Ammon's horn (tissue), 1 donor: ENCODE data around the gene PCDHGA3.
"Not testable (repeated sequence)": the region's sequence is repeated elsewhere in the genome, so short reads cannot be mapped to it uniquely, and the experiment has no call there.

Source experiments
- DNase-seq: peaks from one replicate; pipeline ENCODE4 v3.0.0-alpha.2; 2016; ENCODE audit warnings: low spot score

Gene PCDHGA3

DNA sequence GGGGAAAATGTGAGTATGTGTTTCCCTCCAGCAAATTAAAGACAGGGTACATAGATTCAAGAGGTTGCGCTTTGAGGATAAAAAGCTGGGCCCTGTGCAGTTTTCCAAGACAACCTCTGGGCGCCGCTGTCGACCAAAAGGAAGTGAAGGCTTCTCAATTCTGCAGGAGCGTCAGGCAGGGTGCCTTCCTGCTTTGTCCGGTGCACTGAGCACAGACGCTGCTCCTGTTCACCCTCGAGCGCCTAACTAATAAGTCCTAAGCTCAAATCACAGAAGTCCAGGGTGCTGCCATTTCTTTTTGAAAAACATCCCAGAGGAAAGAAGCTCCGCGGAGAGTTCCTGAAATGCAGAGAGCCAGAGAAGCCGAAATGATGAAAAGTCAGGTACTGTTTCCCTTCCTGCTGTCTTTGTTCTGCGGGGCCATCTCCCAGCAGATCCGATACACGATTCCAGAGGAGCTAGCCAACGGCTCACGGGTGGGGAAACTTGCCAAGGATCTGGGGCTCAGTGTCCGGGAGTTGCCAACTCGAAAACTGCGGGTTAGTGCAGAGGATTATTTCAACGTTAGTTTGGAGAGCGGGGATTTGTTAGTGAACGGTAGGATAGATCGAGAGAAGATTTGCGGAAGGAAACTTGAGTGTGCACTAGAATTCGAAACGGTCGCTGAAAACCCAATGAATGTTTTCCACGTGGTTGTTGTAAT is 6.4 kb downstream of the PCDHGA3 start, which contains the start of gene PCDHGB1:
PCDHGB1 (plus strand) TSS at position 183 of the 703 bp plus-strand sequence; CDS start at position 345, 162 bp downstream.
- peak; percentile 44 for DNase-seq

DNA sequence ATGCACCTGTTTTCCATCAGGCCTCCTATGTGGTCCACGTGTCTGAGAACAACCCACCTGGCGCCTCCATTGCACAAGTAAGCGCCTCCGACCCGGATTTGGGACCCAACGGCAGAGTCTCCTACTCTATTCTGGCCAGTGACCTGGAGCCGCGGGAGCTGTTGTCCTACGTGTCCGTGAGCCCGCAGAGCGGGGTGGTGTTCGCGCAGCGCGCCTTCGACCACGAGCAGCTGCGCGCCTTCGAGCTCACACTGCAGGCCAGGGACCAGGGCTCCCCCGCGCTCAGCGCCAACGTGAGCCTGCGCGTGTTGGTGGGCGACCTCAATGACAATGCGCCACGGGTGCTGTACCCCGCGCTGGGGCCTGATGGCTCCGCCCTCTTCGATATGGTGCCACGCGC is 8.0 kb downstream of the PCDHGA3 start:
- no peak for DNase-seq

DNA sequence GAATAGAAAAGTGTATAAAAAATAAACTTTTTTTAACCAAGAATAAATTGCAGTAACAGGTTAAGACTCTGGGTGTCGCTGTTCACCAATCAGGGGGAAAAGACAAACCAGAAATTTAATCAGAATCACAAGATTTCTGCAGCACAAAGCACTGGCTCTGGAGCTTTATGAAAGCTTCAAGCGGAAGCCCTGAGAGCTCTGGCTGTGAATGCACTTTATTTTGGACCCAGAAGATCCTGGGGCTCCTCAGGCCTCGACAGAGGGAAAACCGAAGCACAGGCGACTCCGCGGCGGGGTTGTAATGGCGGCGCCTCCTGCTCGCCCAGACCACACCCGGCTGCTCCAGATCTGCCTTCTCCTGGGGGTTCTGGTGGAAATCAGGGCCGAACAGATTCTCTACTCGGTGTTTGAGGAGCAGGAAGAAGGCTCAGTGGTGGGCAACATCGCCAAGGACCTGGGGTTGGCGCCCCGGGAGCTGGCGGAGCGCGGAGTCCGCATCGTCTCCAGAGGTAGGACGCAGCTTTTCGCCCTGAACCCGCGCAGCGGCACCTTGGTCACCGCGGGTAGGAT is 11.4 kb downstream of the PCDHGA3 start, which contains the start of gene PCDHGA4:
PCDHGA4 (plus strand) TSS at position 122 of the 570 bp plus-strand sequence; CDS start at position 209, 87 bp downstream.
- no peak for DNase-seq

DNA sequence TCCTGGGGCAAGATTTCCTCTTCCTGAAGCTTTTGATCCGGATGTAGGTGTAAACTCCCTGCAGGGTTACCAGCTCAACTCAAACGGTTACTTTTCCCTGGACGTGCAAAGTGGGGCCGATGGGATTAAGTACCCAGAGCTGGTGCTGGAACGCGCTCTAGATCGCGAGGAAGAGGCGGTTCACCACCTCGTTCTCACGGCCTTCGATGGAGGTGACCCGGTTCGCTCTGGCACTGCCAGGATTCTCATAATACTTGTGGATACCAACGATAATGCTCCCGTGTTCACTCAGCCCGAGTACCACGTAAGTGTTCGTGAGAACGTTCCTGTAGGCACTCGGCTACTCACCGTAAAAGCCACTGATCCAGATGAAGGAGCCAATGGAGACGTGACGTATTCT is 12.0 kb downstream of the PCDHGA3 start:
- no peak for DNase-seq

DNA sequence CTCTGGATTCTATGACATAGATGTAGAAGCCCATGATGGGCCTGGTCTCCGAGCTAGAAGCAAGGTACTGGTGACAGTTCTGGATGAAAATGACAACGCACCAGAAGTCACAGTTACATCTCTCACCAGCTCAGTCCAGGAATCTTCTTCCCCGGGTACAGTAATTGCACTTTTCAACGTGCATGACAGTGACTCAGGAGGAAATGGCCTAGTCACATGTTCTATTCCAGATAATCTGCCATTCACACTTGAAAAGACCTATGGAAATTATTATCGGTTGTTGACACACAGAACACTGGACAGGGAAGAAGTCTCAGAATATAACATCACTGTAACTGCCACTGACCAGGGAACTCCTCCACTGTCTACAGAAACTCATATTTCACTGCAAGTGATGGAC is 12.5 kb downstream of the PCDHGA3 start:
- DNase-seq: no peak

DNA sequence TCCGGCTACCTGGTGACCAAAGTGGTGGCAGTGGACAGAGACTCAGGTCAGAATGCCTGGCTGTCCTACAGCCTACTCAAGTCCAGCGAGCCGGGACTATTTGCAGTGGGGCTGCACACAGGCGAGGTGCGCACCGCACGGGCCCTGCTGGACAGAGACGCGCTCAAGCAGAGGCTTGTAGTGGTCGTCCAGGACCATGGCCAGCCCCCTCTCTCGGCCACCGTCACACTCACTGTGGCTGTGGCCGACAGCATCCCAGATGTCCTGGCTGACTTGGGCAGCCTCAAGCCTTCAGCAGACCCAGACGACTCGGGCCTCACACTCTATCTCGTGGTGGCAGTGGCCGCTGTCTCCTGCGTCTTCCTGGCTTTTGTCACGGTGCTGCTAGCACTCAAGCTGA is 13.3 kb downstream of the PCDHGA3 start:
- DNase-seq: no peak

DNA sequence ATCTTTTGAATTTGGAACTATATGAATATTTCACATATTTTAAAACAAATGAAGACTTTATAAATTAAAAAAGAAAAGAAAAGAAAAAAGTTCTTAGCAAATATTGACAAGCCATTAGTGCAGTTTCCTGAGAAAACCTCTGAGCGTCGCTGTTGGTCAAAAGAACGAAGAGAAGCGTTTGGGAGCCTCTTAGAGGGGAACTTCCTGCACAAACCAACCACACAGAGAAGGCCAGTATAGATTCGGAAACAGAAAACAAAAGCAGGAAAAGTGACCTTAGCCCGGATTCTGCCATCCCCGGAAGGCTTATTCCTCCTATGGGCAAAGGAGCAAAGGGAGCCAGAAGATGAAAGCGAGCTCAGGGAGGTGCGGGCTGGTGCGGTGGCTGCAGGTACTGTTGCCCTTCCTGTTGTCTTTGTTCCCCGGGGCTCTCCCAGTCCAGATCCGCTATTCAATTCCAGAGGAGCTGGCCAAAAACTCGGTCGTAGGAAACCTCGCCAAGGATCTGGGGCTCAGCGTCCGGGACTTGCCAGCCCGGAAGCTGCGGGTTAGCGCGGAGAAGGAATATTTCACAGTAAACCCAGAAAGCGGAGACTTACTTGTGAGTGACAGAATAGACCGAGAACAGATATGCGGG is 16.3 kb downstream of the PCDHGA3 start, which contains the start of gene PCDHGB2:
PCDHGB2 (plus strand) TSS at position 205 of the 637 bp plus-strand sequence; CDS start at position 347, 142 bp downstream.
- peak; percentile 30 for DNase-seq

DNA sequence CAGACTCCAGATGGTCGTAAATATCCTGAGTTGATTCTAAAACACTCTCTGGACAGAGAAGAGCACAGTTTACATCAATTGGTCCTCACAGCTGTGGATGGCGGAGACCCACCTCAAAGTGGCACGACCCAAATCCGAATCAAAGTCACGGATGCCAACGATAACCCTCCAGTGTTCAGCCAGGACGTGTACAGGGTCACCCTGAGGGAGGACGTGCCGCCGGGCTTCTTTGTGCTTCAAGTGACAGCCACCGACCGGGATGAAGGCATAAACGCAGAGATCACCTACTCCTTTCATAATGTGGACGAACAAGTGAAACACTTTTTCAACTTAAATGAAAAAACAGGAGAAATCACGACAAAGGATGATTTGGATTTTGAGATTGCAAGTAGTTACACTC is 17.1 kb downstream of the PCDHGA3 start:
- no peak for DNase-seq

DNA sequence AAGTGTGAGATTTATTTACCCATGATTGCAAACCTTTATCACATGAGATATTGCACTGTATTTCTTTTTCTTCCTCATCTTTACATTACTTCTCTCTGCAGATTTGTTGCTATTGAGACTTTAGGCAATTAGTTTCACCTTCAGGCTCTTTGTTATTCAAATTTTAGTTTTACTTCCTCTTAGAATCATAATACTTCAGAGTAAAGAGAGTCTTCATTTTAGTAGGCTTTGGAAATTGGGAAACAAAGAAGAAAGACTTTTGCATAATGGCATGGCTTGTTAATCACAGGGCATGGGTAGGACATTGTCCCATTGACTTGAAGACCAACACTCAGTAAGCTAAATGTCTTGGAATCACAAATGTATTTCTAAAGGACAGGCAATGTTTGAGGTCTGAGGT is 19.1 kb downstream of the PCDHGA3 start:
- no peak for DNase-seq

DNA sequence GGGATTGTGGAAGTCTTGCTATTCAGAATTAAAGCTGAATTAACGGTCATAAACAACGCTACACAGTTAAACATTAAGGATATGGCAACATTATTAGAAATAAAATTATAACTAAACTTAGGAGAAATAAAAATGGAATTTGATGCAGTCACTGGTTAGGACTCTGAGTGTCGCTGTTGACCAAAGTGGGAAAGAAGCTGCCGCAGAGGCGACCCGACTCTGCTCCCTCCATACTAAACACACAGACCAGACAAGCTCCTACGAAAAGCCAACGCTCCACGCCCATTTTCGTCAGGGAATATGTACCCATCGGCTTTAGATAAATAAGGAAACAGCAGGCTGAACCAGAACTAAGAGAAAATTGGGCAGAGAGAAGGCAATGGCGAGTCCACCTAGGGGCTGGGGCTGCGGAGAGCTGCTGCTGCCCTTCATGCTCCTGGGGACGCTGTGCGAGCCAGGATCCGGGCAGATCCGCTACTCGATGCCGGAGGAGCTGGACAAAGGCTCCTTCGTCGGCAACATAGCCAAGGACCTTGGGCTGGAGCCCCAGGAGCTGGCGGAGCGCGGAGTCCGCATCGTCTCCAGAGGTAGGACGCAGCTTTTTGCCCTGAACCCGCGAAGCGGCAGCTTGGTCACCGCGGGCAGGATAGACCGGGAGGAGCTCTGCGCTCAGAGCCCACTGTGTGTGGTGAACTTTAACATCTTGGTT is 20.5 kb downstream of the PCDHGA3 start, which contains the start of gene PCDHGA5:
PCDHGA5 (plus strand) TSS at position 211 of the 709 bp plus-strand sequence; CDS start at position 380, 169 bp downstream.
- DNase-seq: no peak

DNA sequence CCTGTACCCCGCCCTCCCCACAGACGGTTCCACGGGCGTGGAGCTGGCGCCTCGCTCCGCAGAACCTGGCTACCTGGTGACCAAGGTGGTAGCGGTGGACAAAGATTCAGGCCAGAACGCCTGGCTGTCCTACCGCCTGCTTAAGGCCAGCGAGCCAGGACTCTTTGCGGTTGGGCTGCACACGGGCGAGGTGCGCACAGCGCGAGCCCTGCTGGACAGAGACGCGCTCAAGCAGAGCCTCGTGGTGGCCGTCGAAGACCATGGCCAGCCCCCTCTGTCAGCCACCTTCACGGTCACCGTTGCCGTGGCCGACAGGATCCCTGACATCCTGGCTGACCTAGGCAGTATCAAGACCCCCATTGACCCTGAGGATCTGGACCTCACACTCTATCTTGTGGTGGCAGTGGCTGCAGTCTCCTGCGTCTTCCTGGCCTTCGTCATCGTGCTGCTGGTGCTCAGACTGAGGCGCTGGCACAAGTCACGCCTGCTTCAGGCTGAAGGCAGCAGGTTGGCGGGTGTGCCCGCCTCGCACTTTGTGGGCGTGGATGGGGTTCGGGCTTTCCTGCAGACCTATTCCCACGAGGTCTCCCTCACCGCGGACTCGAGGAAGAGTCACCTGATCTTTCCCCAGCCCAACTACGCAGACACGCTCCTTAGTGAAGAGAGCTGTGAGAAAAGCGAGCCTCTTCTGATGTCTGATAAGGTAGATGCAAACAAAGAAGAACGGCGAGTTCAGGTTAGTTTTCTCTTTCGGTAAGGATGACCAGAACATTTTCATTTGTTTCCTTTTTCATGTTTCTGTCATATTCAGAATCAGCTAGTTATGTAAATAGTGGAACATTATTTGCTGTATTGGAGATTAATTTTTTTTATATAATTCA is 22.6 kb downstream of the PCDHGA3 start:
- DNase-seq: no peak

DNA sequence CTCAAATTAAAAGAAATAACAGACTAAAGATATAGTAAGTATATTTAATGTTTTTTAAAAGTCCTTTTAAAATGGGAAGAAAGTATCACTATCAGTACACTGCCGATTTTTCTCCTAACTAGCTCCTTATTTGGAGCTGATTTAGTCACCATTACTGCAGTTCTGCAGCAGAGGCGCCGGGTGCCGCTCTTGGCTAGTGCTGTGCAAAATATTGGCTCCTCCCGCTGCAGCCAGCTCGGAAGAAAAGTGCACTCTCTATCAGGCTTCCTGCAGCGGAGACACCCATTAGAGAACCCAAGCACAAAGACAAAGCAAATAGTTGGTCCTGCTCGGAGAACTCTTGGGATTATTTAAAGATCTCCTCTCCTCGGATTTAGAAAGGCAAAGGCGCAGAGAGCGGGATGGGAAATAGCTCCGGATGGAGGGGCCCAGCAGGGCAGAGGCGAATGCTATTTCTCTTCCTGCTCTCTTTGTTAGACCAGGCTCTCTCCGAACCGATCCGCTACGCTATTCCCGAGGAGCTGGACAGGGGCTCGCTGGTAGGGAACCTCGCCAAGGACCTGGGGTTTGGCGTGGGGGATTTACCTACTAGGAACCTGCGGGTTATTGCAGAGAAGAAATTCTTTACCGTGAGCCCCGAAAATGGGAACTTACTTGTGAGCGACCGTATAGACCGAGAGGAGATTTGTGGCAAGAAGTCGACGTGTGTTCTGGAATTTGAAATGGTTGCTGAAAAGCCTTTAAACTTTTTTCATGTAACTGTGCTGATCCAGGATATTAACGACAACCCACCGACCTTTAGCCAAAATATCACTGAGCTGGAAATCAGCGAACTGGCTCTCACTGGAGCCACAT is 26.6 kb downstream of the PCDHGA3 start, which contains the start of gene PCDHGB3:
PCDHGB3 (plus strand) TSS at position 249 of the 855 bp plus-strand sequence; CDS start at position 402, 153 bp downstream.
- peak; percentile 16 for DNase-seq

DNA sequence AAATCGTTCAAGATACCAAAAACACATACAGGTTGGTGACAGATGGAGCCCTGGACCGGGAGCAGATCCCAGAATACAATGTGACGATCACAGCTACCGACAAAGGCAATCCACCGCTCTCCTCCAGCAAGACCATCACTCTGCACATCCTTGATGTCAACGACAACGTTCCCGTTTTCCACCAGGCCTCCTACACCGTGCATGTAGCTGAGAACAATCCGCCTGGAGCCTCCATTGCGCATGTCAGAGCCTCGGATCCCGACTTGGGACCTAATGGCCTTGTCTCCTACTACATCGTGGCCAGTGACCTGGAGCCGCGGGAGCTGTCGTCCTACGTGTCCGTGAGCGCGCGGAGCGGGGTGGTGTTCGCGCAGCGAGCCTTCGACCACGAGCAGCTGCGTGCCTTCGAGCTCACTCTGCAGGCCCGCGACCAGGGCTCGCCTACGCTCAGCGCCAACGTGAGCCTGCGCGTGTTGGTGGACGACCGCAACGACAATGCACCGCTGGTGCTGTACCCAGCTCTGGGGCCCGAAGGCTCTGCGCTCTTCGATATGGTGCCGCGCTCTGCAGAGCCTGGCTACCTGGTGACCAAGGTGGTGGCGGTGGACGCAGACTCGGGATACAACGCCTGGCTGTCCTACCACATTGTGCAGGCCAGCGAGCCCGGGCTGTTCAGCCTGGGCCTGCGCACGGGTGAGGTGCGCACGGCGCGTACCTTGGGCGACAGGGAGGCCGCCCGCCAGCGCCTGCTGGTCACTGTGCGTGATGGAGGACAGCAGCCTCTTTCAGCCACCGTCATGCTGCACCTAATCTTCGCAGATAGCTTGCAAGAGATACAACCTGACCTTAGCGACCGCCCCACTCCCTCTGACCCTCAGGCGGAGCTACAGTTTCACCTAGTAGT is 28.2 kb downstream of the PCDHGA3 start:
- DNase-seq: no peak

DNA sequence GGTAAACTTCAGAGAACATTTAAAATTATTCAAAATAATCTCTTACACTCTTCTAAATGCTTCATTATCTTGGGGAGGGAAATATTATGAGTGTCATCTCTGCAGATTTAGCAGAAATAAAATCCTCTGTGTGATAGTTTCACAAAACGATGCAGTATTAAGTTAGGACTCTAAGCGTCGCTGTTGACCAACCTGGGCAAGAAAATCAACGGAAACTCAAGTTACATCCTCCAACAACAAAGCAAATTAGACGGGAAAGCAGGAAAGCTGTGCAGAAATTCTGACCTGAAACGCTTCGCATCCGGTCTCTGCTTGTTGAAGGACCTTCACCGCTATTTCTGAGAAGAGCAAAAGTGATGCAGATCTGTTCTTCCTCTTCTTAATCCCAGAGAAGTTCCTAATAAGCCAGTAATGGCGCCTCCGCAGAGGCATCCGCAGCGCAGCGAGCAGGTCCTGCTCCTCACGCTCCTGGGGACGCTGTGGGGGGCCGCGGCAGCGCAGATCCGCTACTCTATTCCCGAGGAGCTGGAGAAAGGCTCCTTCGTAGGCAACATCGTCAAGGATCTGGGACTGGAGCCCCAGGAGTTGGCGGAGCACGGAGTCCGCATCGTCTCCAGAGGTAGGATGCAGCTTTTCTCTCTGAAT is 30.2 kb downstream of the PCDHGA3 start, which contains the start of gene PCDHGA6:
PCDHGA6 (plus strand) TSS at position 219 of the 645 bp plus-strand sequence; CDS start at position 412, 193 bp downstream.
- DNase-seq: no peak

DNA sequence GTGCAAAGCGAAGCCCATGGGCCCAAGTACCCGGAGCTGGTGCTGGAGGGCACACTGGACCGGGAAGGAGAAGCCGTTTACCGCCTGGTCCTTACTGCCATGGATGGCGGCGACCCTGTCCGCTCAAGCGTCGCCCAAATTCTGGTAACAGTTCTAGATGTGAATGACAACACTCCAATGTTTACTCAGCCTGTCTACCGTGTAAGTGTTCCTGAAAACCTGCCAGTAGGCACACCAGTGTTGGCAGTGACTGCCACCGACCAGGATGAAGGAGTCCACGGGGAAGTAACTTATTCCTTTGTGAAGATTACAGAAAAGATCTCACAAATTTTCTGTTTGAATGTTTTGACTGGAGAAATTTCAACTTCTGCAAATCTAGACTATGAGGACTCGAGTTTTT is 31.0 kb downstream of the PCDHGA3 start:
- no peak for DNase-seq

DNA sequence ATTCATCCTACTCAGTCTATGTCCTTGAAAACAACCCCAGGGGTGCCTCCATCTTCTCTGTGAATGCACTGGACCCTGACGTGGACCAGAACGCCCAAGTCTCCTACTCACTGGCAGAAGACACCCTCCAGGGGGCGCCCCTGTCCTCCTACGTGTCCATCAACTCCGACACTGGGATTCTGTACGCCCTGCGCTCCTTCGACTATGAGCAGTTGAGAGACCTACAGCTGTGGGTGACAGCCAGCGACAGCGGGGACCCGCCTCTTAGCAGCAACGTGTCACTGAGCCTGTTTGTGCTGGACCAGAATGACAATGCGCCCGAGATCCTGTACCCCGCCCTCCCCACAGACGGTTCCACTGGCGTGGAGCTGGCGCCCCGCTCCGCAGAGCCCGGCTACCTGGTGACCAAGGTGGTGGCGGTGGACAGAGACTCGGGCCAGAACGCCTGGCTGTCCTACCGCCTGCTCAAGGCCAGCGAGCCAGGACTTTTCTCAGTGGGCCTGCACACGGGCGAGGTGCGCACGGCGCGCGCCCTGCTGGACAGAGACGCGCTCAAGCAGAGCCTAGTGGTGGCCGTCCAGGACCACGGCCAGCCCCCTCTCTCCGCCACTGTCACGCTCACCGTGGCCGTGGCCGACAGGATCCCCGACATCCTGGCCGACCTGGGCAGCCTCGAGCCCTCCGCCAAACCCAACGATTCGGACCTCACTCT is 32.0 kb downstream of the PCDHGA3 start:
- DNase-seq: not testable (repeated sequence)

DNA sequence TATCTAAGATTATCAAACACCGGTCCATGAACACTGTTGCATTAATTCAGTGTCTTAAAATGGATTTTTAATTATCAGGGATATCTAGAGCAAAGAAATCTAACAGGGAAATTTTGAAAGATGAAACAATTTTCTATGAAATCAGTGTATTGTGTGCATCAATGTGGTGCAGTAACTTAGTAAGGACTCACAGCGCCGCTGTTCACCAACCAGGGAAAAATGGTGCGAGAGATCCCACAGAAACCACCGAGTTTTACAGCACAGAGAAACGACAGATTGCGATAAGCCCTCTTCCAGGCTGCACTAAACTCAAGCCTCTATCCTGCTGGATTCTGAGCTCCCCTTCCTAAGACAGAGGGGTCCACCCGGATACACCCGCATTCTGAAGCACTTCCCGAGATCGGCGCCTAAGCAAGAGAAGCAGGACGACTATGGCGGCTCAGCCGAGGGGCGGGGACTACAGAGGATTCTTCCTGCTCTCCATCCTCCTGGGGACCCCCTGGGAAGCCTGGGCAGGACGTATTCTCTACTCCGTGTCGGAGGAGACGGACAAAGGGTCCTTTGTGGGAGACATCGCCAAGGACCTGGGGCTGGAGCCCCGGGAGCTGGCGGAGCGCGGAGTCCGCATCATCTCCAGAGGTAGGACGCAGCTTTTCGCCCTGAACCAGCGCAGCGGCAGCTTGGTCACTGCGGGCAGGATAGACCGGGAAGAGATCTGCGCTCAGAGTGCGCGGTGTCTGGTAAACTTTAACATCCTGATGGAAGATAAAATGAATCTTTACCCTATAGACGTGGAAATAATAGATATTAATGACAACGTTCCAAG is 39.1 kb downstream of the PCDHGA3 start, which contains the start of gene PCDHGA7:
PCDHGA7 (plus strand) TSS at position 274 of the 826 bp plus-strand sequence; CDS start at position 432, 158 bp downstream.
- DNase-seq: no peak
